SK-N-SH (cell line): ENCODE measurements around the gene IGF2. TPM values are rescaled to one million over a fixed set of nuclear protein-coding genes. Genes with fewer than 3 reads are reported as not detected.
A peak's percentile ranks its signal among the peaks of the same experiment; 100 is the strongest.

ENCODE experiments used
- CTCF ChIA-PET: fragments of 300-600, 350-600 bp; formaldehyde crosslinking; extraction: SDS; loops from one replicate; lab custom pipeline; 2021; lab: Yijun Ruan, JAX
- POLR2A ChIA-PET: fragments of 350-600 bp; sonication (Branson Sonifier 250); formaldehyde crosslinking; extraction: SDS; loops from one replicate; lab custom pipeline; 2020; ENCODE audit warnings: antibody characterized with exemption, inconsistent platforms; lab: Yijun Ruan, JAX
- DNase-seq: peaks from one replicate; pipeline ENCODE4 v3.0.0; 2012
- H2AFZ ChIP-seq: fragments of 200-600 bp; sonication (generic); 2 replicates; pipeline ENCODE4 v1.8.1; 2016; ENCODE audit warnings: antibody characterized with exemption, mild to moderate bottlenecking, low read depth
- H3F3A ChIP-seq: fragments of 200-600 bp; sonication (generic); replicated peaks from 2 replicates; pipeline ENCODE3; 2016; ENCODE audit warnings: antibody characterized with exemption, mild to moderate bottlenecking; ENCODE audit not compliant: insufficient read depth
- H3K27ac ChIP-seq, 2 experiments: fragments of 200-500 bp in 1 of 2; fragments of 200-600 bp in 1 of 2; sonication (Bioruptor generic) in 1 of 2; sonication (generic), shearing (Covaris generic) in 1 of 2; 2 replicates each; pipeline versions ENCODE4 v1.5.1 to v1.6.1; 2014 to 2016; ENCODE audit warnings: low read depth in 2 of 2, inconsistent platforms in 1 of 2, low read length in 1 of 2, mild to moderate bottlenecking in 1 of 2, mixed read lengths in 1 of 2
- H3K27me3 ChIP-seq: fragments of 200-600 bp; sonication (generic), shearing (Covaris generic); 2 replicates; pipeline ENCODE4 v1.6.1; 2016; ENCODE audit warnings: mixed run types; ENCODE audit not compliant: insufficient read depth
- H3K36me3 ChIP-seq, 2 experiments: fragments of 200-500 bp in 1 of 2; fragments of 200-600 bp in 1 of 2; sonication (Bioruptor generic) in 1 of 2; sonication (generic) in 1 of 2; replicated peaks in 1 of 2; 2 replicates each; pipeline versions ENCODE3 to v1.5.1; 2014 to 2016; ENCODE audit warnings: low read length in 1 of 2, mild to moderate bottlenecking in 1 of 2; ENCODE audit not compliant: insufficient read depth in 2 of 2, control insufficient read depth in 1 of 2
- H3K4me1 ChIP-seq, 2 experiments: fragments of 200-500 bp in 1 of 2; fragments of 200-600 bp in 1 of 2; sonication (Bioruptor generic) in 1 of 2; sonication (generic), shearing (Covaris generic) in 1 of 2; 2 replicates each; pipeline versions ENCODE4 v1.5.1 to v1.6.1; 2014 to 2016; ENCODE audit warnings: low read depth in 1 of 2, low read length in 1 of 2, mixed run types in 1 of 2; ENCODE audit not compliant: insufficient read depth in 2 of 2, control insufficient read depth in 1 of 2
- H3K4me2 ChIP-seq: fragments of 200-600 bp; sonication (generic), shearing (Covaris generic); 2 replicates; pipeline ENCODE4 v1.6.1; 2017; ENCODE audit warnings: mixed run types
- H3K4me3 ChIP-seq, 2 experiments: fragments of 200-500 bp in 1 of 2; fragments of 200-600 bp in 1 of 2; sonication (Bioruptor generic) in 1 of 2; sonication (generic), shearing (Covaris generic) in 1 of 2; 2 replicates each; pipeline versions ENCODE4 v1.5.1 to v1.8.1; 2014 to 2016; ENCODE audit warnings: low read depth in 2 of 2, inconsistent platforms in 1 of 2, low read length in 1 of 2, mild to moderate bottlenecking in 1 of 2, mixed read lengths in 1 of 2, moderate library complexity in 1 of 2
- H3K79me2 ChIP-seq: fragments of 200-600 bp; sonication (generic); 2 replicates; pipeline ENCODE4 v1.8.1; 2017; ENCODE audit warnings: mild to moderate bottlenecking; ENCODE audit not compliant: insufficient read depth
- H3K9ac ChIP-seq: fragments of 200-600 bp; sonication (generic); 2 replicates; pipeline ENCODE4 v1.6.1; 2017; ENCODE audit warnings: mixed run types
- H3K9me2 ChIP-seq: fragments of 200-600 bp; sonication (generic); 2 replicates; pipeline ENCODE4 v1.6.1; 2017; ENCODE audit warnings: mixed run types
- H3K9me3 ChIP-seq: fragments of 200-600 bp; sonication (generic); 2 replicates; pipeline ENCODE4 v1.6.1; 2017; ENCODE audit warnings: mixed run types, mild to moderate bottlenecking, moderate library complexity
- H4K20me1 ChIP-seq: fragments of 200-600 bp; sonication (generic); 2 replicates; pipeline ENCODE4 v1.6.1; 2017; ENCODE audit warnings: mild to moderate bottlenecking, mixed run types; ENCODE audit not compliant: insufficient read depth
- JUND ChIP-seq: IDR thresholded peaks from 2 replicates; pipeline ENCODE4 v1.4.0; 2012
- NRF1 ChIP-seq: IDR thresholded peaks from 2 replicates; pipeline ENCODE4 v1.6.1; 2012; ENCODE audit warnings: low read depth, mild to moderate bottlenecking, low read length
- PBX3 ChIP-seq: IDR thresholded peaks from 2 replicates; pipeline ENCODE4; 2012
- RCOR1 ChIP-seq: fragments of 150-350 bp; IDR thresholded peaks from 2 replicates; pipeline ENCODE4 v1.6.1; 2017; ENCODE audit warnings: antibody characterized with exemption, low read length
- RFX5 ChIP-seq: IDR thresholded peaks from 2 replicates; pipeline ENCODE4 v1.6.1; 2012; ENCODE audit warnings: mild to moderate bottlenecking, improper control_type of control experiment, low read length
- TAF1 ChIP-seq: IDR thresholded peaks from 2 replicates; pipeline ENCODE4 v1.6.1; 2012; ENCODE audit warnings: low read depth, mild to moderate bottlenecking, low read length, moderate library complexity, borderline replicate concordance
- WGBS: methylation state at CpG from one replicate; pipeline ENCODE4 v1.1.6; 2017; ENCODE audit warnings: low lambda C conversion rate; 5-methylcytosine and 5-hydroxymethylcytosine counted together
- polyA plus RNA-seq, 3 experiments: library from polyadenylated mRNA; depleted of rRNA; stranded (reverse); fragments of >200 nt; gene quantifications; 2 replicates each; pipeline ENCODE4 v1.2.3, GENCODE V29; 2012

The IGF2 gene
- polyA plus RNA-seq, 1 of the 3 experiments (the other 2 are of a cell fraction), result 0.05 TPM

GRCh38 chr11:2177076-2177475 lies 37.9 kb upstream of the IGF2 start:
- Histone ChIP-seq H3K27me3 (no peaks in the 10 kb centered on the region), H3K9me2 (no peaks in the 10 kb centered on the region), H3K27ac (no peak overlapping the region), H3K4me2 (no peak overlapping the region), H3K9ac (no peak overlapping the region), H3F3A (no peaks in the 10 kb centered on the region), H4K20me1 (no peaks in the 10 kb centered on the region), H3K9me3 (no peaks in the 10 kb centered on the region)
- no peak for DNase-seq
- TF ChIP-seq NRF1, result no peak
- TF ChIP-seq RFX5, result no peak
- TF ChIP-seq TAF1, result no peak
- no peak for TF ChIP-seq RCOR1
- TF ChIP-seq JUND, result no peak
- TF ChIP-seq, all 33 proteins: peak for 0
- Histone ChIP-seq H3K36me3 (no peaks in the 10 kb centered on the region), H3K4me3 (no peak overlapping the region), H3K4me1 (peaks cover 0 to 14% of the 10 kb centered on the region in 2 experiments; a peak in 1 of 4 replicates), H3K79me2 (no peaks in the 10 kb centered on the region), H2AFZ (no peak overlapping the region)
- ChIA-PET CTCF (interaction anchor here (0.6 to 1.7 kb wide), 2 partner anchors 9 to 335 kb away, joined by 3 read pairs; no protein-coding TSS in a partner anchor), POLR2A (no interaction called here)
- 64% methylated on average over 16 of the region's 18 CpGs for WGBS

- ChIA-PET CTCF (no interaction called here), POLR2A (no interaction called here)
- no peak for TF ChIP-seq RCOR1
- TF ChIP-seq PBX3, result no peak
- no peaks in the 10 kb centered on the region for H3K79me2 ChIP-seq
- WGBS, result 81% methylated on average over 13 of the region's 14 CpGs
- H3K4me2 ChIP-seq, result no peak overlapping the region
- H3K9ac ChIP-seq, result no peak overlapping the region
- no peaks in the 10 kb centered on the region for H3K9me2 ChIP-seq
- peaks cover 0 to 17% of the 10 kb centered on the region in 2 experiments; a peak in 1 of 4 replicates for H3K4me1 ChIP-seq
- no peaks in the 10 kb centered on the region for H3K36me3 ChIP-seq
- H4K20me1 ChIP-seq, result no peaks in the 10 kb centered on the region
- H3K4me3 ChIP-seq, result no peak overlapping the region
- no peaks in the 10 kb centered on the region for H3K27me3 ChIP-seq
- H3K9me3 ChIP-seq, result no peaks in the 10 kb centered on the region
- no peak overlapping the region for H3K27ac ChIP-seq
- H2AFZ ChIP-seq, result no peak overlapping the region
- H3F3A ChIP-seq, result no peaks in the 10 kb centered on the region
- no peak for DNase-seq
Observed at GRCh38 chr11:2176389-2176900, 37.3 kb upstream of the IGF2 start.

GRCh38 chr11:2175659-2176058 lies 36.5 kb upstream of the IGF2 start:
- Histone ChIP-seq H3K9me3 (no peaks in the 10 kb centered on the region), H2AFZ (no peak overlapping the region), H3K79me2 (no peaks in the 10 kb centered on the region), H3K4me1 (peaks cover 0 to 18% of the 10 kb centered on the region in 2 experiments; a peak in 1 of 4 replicates), H3K27ac (peak overlapping the region in 1 of 2 experiments; percentile 55; a peak in 1 of 4 replicates), H3K9me2 (no peaks in the 10 kb centered on the region), H3K36me3 (no peaks in the 10 kb centered on the region), H3K27me3 (no peaks in the 10 kb centered on the region), H3K4me3 (no peak overlapping the region), H3F3A (no peaks in the 10 kb centered on the region), H3K4me2 (no peak overlapping the region), H3K9ac (no peak overlapping the region), H4K20me1 (no peaks in the 10 kb centered on the region)
- CTCF ChIA-PET, result interaction anchor here (1.0 to 14.7 kb wide), 3 partner anchors 10 to 21 kb away, joined by 4 to 253 read pairs (median 6); partner anchors contain the start of gene INS
- TF ChIP-seq RFX5, result no peak
- 40% methylated on average over 6 of the region's 13 CpGs for WGBS
- POLR2A ChIA-PET, result interaction anchor here (1.1 kb wide), 1 partner anchor 10 kb away, joined by 3 read pairs; no protein-coding TSS in a partner anchor
- peak; percentile 64 for DNase-seq
